B cell (primary cell): ENCODE measurements around the gene DHX35. TPM values are rescaled to one million over a fixed set of nuclear protein-coding genes. Genes with fewer than 3 reads are reported as not detected.

Experiments
- ATAC-seq: fragments of 200-7000 bp; cut with Tn5 transposase; one replicate; pipeline ENCODE4 v1.10.0; 2021; ENCODE audit warnings: low read depth, mild to moderate bottlenecking, moderate number of reproducible peaks, moderate library complexity
- CTCF ChIA-PET: fragments of 350-600 bp; sonication (Branson Sonifier 250); formaldehyde crosslinking; loops from one replicate; lab custom pipeline; 2021; ENCODE audit warnings: antibody characterized with exemption, inconsistent platforms; lab: Charles Lee
- POLR2A ChIA-PET: fragments of 350-600 bp; sonication (Branson Sonifier 250); formaldehyde crosslinking; loops from one replicate; lab custom pipeline; 2021; ENCODE audit warnings: antibody characterized with exemption; lab: Charles Lee
- DNase-seq: peaks from one replicate; pipeline ENCODE4 v3.0.0; 2013
- H2AFZ ChIP-seq: 2 replicates; pipeline ENCODE4 v1.6.1; 2012; ENCODE audit warnings: mild to moderate bottlenecking, low read depth, low read length; ENCODE audit not compliant: insufficient read depth, poor library complexity, severe bottlenecking
- H3K27ac ChIP-seq, 2 donors: 1 replicate in 1 of 2; 2 replicates in 1 of 2; pipeline ENCODE4 v1.5.1; 2012 to 2013; ENCODE audit warnings: low read length in 2 of 2, mild to moderate bottlenecking in 2 of 2, moderate library complexity in 1 of 2
- H3K27me3 ChIP-seq, 4 experiments: fragments of 200-600 bp in 1 of 4; sonication (generic) in 1 of 4; replicated peaks in 1 of 4; 1 replicate in 2 of 4; 2 replicates in 2 of 4; pipeline versions ENCODE4 v1.6.1 to v1.7.0; 2013 to 2016; ENCODE audit warnings: low read length in 3 of 4, mild to moderate bottlenecking in 2 of 4, mixed read lengths in 1 of 4, moderate library complexity in 1 of 4; ENCODE audit not compliant: insufficient read depth in 4 of 4, control insufficient read depth in 3 of 4; ENCODE audit errors: control extremely low read depth in 1 of 4
- H3K36me3 ChIP-seq, 2 experiments: replicated peaks in 1 of 2; 1 replicate in 1 of 2; 2 replicates in 1 of 2; pipeline versions ENCODE4 v1.6.1 to v1.7.1; 2013; ENCODE audit warnings: low read length in 1 of 2; ENCODE audit not compliant: insufficient read depth in 2 of 2, control insufficient read depth in 1 of 2; ENCODE audit errors: control extremely low read depth in 1 of 2, extremely low read depth in 1 of 2
- H3K4me1 ChIP-seq, 2 donors: fragments of 200-600 bp in 1 of 2; sonication (generic) in 1 of 2; 1 replicate in 1 of 2; 2 replicates in 1 of 2; pipeline versions ENCODE4 v1.5.1 to v1.6.1; 2013 to 2017; ENCODE audit warnings: low read length in 2 of 2; ENCODE audit not compliant: control insufficient read depth in 2 of 2, insufficient read depth in 2 of 2
- H3K4me2 ChIP-seq: replicated peaks from 2 replicates; pipeline ENCODE3; 2012; ENCODE audit warnings: mild to moderate bottlenecking, low read depth, low read length; ENCODE audit not compliant: poor library complexity, severe bottlenecking
- H3K4me3 ChIP-seq, 5 experiments: fragments of 200-600 bp in 1 of 5; sonication (generic) in 1 of 5; 1 replicate in 3 of 5; 2 replicates in 2 of 5; pipeline versions ENCODE4 v1.5.1 to v1.7.0; 2011 to 2016; ENCODE audit warnings: low read length in 4 of 5, mild to moderate bottlenecking in 4 of 5, low read depth in 2 of 5, control low read depth in 1 of 5, moderate library complexity in 1 of 5; ENCODE audit not compliant: insufficient read depth in 1 of 5; ENCODE audit errors: control extremely low read depth in 1 of 5, extremely low read depth in 1 of 5
- H3K79me2 ChIP-seq: fragments of 200-600 bp; sonication (generic); one replicate; pipeline ENCODE4 v1.6.0; 2016; ENCODE audit warnings: low read length; ENCODE audit not compliant: control insufficient read depth, insufficient read depth
- H3K9ac ChIP-seq: fragments of 200-600 bp; sonication (generic); 2 replicates; pipeline ENCODE4 v1.6.1; 2017; ENCODE audit warnings: mild to moderate bottlenecking, low read length, moderate library complexity
- H3K9me3 ChIP-seq, 3 donors: one replicate each; pipeline versions ENCODE4 v1.6.1 to v1.7.1; 2013; ENCODE audit warnings: low read length in 2 of 3; ENCODE audit not compliant: control insufficient read depth in 2 of 3, insufficient read depth in 1 of 3; ENCODE audit errors: control extremely low read depth in 1 of 3
- H4K20me1 ChIP-seq: 2 replicates; pipeline ENCODE4 v1.6.0; 2012; ENCODE audit warnings: mild to moderate bottlenecking, low read length; ENCODE audit not compliant: insufficient read depth, control insufficient read depth, poor library complexity, severe bottlenecking
- H3K27ac Mint-ChIP-seq: one replicate; pipeline ENCODE4 v1.8.0; 2021; ENCODE audit warnings: mixed read lengths
- H3K27me3 Mint-ChIP-seq: one replicate; pipeline ENCODE4 v1.8.0; 2021; ENCODE audit warnings: mixed read lengths
- H3K4me1 Mint-ChIP-seq: one replicate; pipeline ENCODE4 v1.8.0; 2021; ENCODE audit warnings: mixed read lengths
- H3K4me3 Mint-ChIP-seq: one replicate; pipeline ENCODE4 v1.8.0; 2021; ENCODE audit warnings: mixed read lengths
- H3K9me3 Mint-ChIP-seq: one replicate; pipeline ENCODE4 v1.8.0; 2022; ENCODE audit warnings: mixed read lengths; ENCODE audit not compliant: insufficient read depth
- EZH2 ChIP-seq: IDR thresholded peaks from 2 replicates; pipeline ENCODE4 v1.6.1; 2012; ENCODE audit warnings: borderline replicate concordance, low read depth, mild to moderate bottlenecking, moderate library complexity, low read length; ENCODE audit not compliant: insufficient read depth, poor library complexity, severe bottlenecking
- WGBS: methylation state at CpG from one replicate; pipeline ENCODE4 v1.1.5; 2013; ENCODE audit warnings: missing lambda C conversion rate; ENCODE audit not compliant: insufficient coverage; 5-methylcytosine and 5-hydroxymethylcytosine counted together
- intact Hi-C: fragments of 100-400 bp; cut with micrococcal nuclease; formaldehyde crosslinking; loops from one replicate; pipeline ENCODE4 v1.10.0; 2022
- polyA plus RNA-seq: library from polyadenylated mRNA; depleted of rRNA; stranded (reverse); fragments of >200 nt; gene quantifications from 2 replicates; pipeline ENCODE4 v1.2.3, GENCODE V29; 2012
- total RNA-seq, 2 donors: library from RNA; stranded (reverse); fragments of 120-200 nt in 1 of 2; gene quantifications; 1 replicate in 1 of 2; 2 replicates in 1 of 2; pipeline versions ENCODE4 v1.2.3 to v1.2.4, GENCODE V29; 2013 to 2022
- TF ChIP-seq, protein P1 (sequence below): fragments of 200-600 bp; IDR thresholded peaks from one replicate; pipeline ENCODE4 v1.8.0; 2022; ENCODE audit warnings: antibody characterized with exemption, mild to moderate bottlenecking

DHX35 gene
- total and polyA plus RNA-seq, 2 donors (not counting 1 experiment from before 2014, with no cell fraction given) = 7.5 to 12.4 TPM

DNA sequence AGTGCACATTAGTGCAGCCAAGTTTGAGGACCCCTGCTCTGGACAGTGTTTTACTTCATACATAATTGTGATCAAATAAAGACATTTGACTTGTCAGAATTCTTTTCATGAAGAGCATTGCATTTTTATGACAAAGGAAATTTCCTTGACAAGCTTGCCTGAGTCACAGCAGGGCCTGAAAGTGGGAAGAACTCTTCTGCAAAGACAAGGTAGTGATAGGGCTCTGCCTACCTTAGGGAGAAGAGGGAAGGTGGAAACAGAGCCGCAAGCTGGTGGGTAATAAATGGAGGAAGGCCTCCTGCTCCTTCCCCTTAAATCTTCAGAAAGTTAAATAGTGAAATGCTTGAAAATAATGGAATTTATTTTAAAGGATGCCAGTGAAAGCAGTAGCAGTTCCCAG, 118.2 kb downstream of the DHX35 start:
- ChIA-PET CTCF (interaction anchor here (1.0 to 12.3 kb wide), 12 partner anchors 8 to 443 kb away, joined by 3 to 225 read pairs (median 5); no protein-coding TSS in a partner anchor), POLR2A (no interaction called here)
- peaks cover 57% of the 10 kb centered on the region for H3K27me3 Mint-ChIP-seq
- no peak for DNase-seq
- no peak overlapping the region for H3K4me2 ChIP-seq
- no peak overlapping the region for H3K27ac Mint-ChIP-seq
- no peak overlapping the region for H3K27ac ChIP-seq
- no peak overlapping the region for H2AFZ ChIP-seq
- H3K9ac ChIP-seq = no peak overlapping the region
- H3K4me1 Mint-ChIP-seq = no peaks in the 10 kb centered on the region
- H3K4me3 ChIP-seq = no peak overlapping the region
- no peak for TF ChIP-seq EZH2
- TF ChIP-seq, protein P1, sequence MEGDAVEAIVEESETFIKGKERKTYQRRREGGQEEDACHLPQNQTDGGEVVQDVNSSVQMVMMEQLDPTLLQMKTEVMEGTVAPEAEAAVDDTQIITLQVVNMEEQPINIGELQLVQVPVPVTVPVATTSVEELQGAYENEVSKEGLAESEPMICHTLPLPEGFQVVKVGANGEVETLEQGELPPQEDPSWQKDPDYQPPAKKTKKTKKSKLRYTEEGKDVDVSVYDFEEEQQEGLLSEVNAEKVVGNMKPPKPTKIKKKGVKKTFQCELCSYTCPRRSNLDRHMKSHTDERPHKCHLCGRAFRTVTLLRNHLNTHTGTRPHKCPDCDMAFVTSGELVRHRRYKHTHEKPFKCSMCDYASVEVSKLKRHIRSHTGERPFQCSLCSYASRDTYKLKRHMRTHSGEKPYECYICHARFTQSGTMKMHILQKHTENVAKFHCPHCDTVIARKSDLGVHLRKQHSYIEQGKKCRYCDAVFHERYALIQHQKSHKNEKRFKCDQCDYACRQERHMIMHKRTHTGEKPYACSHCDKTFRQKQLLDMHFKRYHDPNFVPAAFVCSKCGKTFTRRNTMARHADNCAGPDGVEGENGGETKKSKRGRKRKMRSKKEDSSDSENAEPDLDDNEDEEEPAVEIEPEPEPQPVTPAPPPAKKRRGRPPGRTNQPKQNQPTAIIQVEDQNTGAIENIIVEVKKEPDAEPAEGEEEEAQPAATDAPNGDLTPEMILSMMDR = no peak
- H3K9me3 ChIP-seq = no peaks in the 10 kb centered on the region
- no peaks in the 10 kb centered on the region for H3K36me3 ChIP-seq
- no peaks in the 10 kb centered on the region for H3K9me3 Mint-ChIP-seq
- H3K4me3 Mint-ChIP-seq = no peak overlapping the region
- ATAC-seq = no peak
- no peaks in the 10 kb centered on the region for H4K20me1 ChIP-seq
- intact Hi-C loops = no loop called here
- H3K4me1 ChIP-seq = no peaks in the 10 kb centered on the region
- no CpG with 5 or more reads among the region's 1 CpG for whole genome bisulfite sequencing
- no peaks in the 10 kb centered on the region for H3K79me2 ChIP-seq
- H3K27me3 ChIP-seq = peaks cover 0 to 13% (median 2%) of the 10 kb centered on the region in 4 experiments

DNA sequence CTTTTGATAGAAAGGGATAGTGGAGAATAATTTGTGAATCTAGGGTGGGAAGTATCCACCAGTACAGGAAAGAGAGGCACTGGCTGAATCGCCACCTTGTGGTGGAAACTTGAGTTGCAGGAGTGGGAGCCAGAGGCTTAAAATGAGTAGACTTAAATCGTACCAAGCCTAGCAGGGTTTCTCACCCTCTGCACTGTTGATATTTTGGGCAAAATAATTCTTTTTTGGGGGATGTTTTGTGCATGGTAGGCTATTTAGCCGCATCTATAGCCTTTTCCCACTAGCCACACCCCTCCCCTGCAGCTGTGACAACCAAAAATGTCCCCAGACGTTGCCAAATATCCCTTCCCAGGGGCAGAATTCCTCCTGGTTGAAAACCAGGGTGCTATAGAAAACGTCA, 119.1 kb downstream of the DHX35 start:
- Histone ChIP-seq H3K4me3 (no peak overlapping the region), H3K9ac (no peak overlapping the region), H4K20me1 (no peaks in the 10 kb centered on the region), H3K36me3 (no peaks in the 10 kb centered on the region), H2AFZ (no peak overlapping the region), H3K27me3 (peaks cover 0 to 13% (median 2%) of the 10 kb centered on the region in 4 experiments), H3K4me1 (no peaks in the 10 kb centered on the region), H3K79me2 (no peaks in the 10 kb centered on the region), H3K9me3 (no peaks in the 10 kb centered on the region), H3K4me2 (no peak overlapping the region), H3K27ac (no peak overlapping the region)
- POLR2A ChIA-PET = no interaction called here
- Mint-ChIP-seq H3K9me3 (no peaks in the 10 kb centered on the region), H3K27ac (no peak overlapping the region), H3K4me1 (no peaks in the 10 kb centered on the region), H3K4me3 (no peak overlapping the region), H3K27me3 (peaks cover 52% of the 10 kb centered on the region)
- DNase-seq = peak; percentile 76
- peak; percentile 78 for ATAC-seq
- 0% methylated on average over 1 of the region's 5 CpGs for WGBS
- TF ChIP-seq, protein P1 = peak; percentile 94
- TF ChIP-seq EZH2 = no peak
- CTCF ChIA-PET = interaction anchor here (0.8 to 12.3 kb wide), 15 partner anchors 9 to 444 kb away, joined by 3 to 225 read pairs (median 4); partner anchors contain the start of gene DHX35
- intact Hi-C loops = loop anchor here (1.0 kb wide), 2 partner anchors 31 to 435 kb away; no protein-coding TSS in a partner anchor
